NCI-H2107 (cell line): ENCODE data around the gene BAG5.
"Not testable (repeated sequence)": the region's sequence is repeated elsewhere in the genome, so short reads cannot be mapped to it uniquely, and the experiment has no call there.

Experiments
- DNase-seq: peaks from one replicate; lab custom pipeline; 2025; lab: John Stamatoyannopoulos, UW

Gene BAG5

DNA sequence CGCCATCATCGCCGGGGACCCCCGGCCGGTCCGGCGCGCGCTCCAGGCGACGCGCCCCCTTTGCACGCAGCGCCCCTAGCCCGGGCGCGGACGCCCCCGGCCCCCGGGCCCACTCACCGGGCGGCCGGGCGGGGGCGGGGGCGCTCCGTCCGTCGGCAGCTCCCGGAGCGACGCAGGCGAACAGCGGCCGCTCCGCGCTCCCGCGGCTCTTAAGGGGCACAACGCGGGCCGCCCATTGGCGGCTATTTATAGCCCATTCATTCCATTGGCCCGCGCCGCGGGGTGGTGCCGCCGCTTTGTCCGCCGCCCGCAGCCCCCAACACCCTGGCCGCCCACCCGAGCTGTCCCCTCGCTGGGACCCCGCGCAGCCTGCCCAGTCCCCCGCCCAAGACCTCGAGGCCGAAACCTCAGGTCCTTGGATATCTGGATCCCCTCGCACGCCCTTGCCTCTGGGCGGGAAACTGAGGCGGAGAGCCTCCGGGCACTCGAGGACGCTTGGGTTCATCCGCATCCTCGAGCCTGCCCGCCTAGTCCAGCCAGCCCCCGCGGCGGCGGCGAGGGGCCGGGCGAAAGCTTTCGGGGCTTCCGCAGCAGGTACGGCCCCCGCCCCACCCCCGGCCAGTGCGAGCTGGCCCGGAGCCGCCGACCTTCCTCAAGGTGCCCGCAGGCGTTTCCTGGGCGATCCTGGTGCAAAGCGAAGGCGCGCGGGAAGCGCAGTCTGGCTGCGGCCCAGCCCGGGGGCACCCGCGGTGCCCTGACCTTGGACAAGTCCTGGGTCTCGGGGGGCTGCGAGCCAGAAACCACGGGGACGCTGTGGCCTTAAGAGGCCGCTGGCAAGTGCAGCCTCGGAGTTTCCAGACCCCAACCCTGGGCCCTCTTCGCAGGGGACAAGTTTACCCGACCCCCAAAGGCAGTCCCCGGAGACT, 39.5 kb downstream of the BAG5 start, which contains the start of gene CKB:
Gene CKB, minus strand, starts transcription at position 182 of the 926 bp plus-strand sequence. CDS start 337 bp downstream, outside the sequence.
- peak; percentile 72 for DNase-seq

DNA sequence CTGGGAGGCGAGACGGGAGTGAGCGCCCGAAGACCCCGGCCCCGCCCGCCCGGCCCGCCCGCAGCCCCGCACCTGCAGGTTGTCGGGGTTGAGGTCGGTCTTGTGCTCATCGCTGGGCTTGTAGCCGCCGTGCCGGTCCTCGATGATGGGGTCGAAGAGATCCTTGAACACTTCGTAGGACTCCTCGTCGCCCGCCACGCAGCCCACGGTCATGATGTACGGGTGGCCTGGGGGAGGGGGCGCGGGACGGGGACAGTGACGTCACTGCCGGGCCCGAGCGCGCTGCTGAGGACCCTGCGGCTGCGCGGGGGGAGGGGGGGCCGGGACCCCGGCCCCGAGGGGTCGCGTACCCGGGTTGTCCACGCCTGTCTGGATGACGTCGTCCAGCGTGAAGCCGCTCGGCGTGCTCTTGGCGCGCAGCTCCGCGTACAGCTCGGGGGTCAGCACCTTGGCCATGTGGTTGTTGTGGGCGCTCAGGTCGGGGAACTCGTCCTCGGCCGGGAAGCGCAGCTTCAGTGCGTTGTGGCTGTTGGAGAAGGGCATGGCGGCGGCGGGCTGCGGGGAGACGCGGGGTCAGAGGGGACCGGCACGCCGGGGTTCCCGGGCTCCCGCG, 40.4 kb downstream of the BAG5 start:
- no peak for DNase-seq

DNA sequence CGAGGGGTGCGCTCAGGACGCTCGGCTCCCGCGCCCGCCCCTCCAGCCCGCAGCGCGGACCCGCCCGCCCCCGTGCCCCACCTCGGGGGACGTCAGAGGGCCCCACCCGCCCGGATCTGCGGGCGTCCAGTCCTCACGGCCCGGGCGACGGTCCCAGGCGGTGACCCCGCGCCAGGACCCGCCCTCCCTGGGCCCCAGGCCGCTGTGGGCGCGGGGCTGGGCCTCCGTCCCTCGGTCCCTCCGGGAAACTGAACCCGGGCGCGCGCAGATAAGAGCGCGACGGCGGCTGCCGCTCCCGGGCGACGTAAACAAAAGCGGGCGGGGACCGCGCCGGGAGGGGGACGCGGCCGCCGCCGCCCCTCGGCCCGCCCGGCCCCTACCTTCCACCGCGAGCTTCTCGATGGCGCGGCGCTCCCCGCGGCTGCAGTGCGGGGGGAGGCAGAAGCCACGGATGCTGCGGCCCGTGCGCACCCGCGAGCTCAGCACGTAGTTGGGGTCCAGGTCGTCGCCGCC, 41.0 kb downstream of the BAG5 start:
- no peak for DNase-seq

DNA sequence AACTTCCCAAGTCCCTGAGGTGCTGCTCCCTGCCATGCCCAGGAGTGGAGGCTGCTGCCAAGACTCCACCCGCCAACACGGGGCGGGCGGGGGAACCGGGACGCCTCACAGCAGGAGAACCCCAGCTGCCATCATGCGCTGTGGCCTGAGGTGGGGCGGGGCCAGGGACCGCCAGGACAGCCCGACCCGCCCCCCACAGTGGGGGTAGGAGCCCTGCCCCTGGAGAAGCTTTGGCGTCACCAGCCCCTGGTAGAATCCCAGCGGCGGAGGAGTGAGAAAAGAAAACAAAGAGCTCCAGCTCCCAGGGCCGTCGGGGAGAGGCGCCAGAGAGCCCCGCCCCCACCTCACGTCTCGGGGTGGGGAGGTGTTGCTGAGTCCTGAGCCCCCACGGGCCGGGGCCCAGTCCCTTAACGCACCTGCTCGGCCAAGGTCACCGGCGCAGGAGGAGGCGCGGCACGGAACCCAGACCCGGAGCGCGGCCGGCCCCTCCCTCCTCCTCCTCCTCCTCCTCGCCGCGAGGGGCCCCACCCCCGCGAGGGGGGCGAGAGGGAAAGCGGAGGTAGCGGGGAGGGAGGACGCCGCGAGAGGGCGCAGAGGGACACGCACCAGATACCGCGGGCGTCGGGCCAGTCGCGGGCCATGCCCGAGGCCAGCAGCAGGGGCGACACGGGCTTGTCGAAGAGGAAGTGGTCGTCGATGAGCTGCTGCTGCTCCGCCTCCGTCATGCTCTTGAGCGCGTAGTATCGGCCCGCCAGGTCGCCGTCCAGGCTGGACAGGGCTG, 41.6 kb downstream of the BAG5 start:
- peak; percentile 77 for DNase-seq

DNA sequence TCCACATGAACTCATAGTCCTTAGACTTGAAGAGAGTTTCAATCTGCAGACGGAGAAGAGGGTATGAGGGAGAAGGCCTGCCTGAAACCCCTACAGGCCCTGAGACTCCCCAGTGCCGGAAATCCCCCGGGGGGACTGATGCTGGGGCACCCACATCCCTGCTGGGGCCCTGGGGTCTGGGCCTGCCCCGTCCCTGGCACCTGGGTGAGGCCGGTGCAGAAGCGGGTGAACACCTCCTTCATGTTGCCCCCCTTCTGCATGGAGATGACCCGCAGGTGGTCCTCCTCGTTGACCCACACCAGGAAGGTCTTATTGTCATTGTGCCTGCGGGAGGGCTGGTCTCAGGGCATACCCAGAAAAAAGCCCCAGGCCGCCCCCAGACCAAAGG, 42.2 kb downstream of the BAG5 start:
- DNase-seq = no peak

DNA sequence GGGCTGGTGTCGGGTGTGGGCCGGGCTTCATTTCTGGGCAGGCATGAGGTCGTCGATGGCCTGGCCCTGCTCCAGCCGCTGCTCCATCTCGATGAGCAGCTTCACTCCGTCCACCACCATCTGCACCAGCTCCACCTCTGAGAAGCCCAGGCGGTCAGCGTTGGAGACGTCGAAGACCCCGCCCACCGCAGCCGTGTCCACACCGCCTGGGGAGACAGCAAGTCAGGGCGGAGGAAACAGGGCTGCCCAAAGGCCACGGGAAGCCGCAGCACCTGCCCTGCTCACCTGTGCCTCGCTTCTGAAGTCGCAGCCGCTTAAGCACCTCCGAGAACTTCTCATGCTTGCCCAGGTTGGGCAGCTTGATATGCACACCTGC, 42.6 kb downstream of the BAG5 start:
- DNase-seq = no peak

DNA sequence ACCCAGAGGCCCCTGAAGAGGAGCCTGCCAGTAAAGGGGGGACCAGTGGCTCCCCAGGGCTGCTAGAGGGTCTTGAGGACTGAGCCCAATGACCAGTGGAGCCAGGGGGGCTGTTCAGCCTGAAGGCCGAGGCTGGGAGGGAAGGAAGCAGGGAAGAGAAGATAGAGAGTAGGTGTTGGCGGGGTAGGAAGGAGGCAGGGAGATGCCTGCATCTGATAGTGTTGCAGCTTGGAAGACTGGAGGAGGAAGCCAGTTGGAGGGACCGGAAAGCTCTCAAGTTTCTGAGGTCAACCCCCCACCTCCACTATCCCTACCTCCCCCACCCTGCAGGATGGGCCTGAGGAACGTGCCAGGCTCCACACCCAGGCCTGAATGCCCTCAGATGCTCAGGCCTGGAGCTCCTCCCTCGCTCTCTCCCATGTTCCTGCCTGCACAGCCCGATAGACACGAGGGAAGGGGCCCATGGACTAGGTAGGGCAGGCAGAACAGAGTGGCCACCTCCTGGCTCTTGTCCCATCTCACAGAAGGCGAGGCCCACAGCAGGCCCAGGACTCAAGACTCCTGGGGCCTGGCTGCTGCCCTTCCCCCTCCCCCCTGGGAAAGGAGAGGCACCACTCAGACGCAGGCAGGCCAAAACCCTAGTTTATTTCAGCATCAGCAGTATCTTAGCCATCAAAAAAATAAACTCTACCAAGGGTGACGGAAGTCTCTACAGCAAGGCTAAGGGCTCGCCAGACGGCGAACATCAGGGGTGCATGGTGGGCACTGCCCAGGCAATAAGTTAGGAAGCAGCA, 43.2 kb downstream of the BAG5 start:
- no peak for DNase-seq

DNA sequence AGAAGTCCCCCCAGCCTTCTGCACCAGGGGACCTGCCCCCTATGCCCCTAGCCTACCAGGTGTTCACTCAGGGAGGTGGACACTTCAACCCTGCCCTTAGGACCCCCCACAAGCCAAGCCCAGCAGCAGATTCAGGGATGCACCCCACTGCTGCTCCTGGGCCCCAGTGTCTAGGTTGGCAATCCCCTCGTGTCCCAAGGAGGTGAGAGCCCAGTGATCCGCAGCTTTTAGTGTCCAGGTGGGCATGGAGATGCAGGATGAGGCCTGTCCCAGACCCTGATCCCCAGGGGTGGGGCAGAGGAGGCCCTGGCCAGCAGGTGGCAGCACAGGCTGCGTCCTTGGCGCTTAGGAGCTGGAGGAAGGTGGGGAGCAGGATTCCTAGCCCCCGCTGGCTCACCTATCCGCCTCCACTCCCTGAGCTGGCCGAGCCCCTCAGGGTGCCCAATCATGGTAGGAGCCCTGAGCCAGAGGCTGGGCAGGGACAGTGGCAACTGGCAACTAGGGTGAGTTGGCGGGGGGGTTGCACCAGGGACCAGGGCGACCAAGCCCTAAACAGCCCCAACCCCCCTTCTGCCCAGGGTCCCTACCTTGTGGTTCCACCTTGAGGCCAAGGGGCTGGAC, 43.9 kb downstream of the BAG5 start:
- peak; percentile 67 for DNase-seq

DNA sequence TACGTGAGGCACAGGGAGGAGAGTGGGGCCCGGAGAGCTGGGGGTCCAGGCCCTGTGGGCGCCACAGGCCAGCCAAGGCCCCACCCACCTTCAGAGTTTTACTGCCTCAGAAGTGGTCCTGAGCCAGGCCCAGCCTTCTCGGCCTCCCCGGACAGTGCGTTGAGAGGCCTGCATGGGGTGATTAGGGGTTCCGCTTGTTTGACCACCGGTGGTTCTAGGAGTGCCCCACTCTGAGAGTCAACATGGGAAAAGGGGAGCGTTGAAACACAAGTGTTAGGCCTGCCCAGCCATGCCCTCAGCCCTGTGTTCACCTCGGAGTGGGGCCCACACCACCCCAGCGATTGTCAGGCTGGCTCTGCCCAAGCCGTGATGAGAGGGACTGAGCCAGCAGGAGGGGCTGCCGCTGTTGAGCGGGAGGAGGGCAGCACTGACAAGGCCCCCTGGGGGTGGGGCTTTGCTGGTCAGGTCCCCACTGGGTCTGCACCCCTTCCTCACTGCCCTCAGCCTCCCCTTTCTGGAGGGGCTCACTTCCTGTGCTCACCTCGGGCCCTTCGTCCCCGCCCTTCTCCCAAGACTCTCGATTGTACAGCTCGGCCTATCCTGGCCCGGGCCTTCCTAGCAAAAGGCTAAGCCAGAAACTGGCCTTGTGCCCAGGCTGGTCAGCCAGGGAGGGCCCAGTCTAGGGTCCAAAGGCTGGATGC, 44.6 kb downstream of the BAG5 start:
- DNase-seq = no peak

DNA sequence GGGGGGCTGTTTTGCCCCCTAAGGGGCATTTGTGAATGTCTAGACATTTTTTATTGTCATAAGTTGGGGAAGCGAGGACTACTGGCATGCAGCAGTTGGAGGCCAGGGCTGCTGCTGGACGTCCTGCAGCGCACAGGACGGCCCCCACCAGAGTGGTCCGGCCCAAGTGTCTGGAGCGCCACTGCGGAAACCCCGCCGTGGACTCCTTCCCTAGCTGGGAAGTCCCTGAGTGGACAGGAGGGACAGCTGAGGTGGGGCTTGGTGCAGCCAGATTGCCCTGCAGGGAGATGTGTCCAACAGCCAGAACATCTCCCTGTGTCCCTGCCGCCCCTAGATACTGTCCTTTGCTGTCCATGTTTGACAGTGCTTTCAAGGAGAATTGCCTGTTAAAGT, 45.3 kb downstream of the BAG5 start:
- no peak for DNase-seq

DNA sequence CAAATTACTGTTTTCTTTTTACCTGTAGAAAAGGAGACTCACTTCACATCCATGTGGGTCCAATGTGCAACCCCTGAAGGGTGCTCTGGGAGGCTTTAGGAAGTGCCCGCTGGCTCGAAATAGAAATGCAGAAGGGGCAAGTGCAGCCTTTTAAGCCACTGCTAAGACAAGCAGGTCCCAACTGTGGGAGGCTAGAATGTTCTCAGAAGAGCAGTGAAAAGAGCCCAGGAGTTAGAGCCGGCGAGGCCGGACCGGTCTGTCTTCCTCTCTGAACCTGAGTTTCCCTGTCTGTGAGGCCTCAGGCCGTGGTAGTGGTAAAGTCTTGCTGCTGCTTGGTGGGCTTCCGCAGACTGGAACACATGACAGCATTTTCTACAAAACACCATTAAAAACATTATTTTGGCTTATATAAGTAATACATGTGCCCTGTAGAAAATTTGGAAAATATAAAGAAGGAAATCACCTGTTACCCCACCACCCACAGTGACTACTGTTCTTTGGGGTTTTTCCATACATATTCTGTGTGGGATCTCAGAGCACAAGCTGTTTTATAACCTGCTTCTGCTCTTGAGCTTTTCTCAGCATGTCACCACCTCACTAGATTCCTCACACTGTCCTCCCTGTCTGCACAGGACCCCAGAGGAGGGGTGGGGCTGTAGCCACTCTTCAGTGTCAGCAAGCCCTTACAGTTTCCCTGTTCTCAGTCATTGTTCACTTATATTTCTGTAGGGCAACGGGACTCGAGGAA, 45.9 kb downstream of the BAG5 start:
- DNase-seq = no peak

DNA sequence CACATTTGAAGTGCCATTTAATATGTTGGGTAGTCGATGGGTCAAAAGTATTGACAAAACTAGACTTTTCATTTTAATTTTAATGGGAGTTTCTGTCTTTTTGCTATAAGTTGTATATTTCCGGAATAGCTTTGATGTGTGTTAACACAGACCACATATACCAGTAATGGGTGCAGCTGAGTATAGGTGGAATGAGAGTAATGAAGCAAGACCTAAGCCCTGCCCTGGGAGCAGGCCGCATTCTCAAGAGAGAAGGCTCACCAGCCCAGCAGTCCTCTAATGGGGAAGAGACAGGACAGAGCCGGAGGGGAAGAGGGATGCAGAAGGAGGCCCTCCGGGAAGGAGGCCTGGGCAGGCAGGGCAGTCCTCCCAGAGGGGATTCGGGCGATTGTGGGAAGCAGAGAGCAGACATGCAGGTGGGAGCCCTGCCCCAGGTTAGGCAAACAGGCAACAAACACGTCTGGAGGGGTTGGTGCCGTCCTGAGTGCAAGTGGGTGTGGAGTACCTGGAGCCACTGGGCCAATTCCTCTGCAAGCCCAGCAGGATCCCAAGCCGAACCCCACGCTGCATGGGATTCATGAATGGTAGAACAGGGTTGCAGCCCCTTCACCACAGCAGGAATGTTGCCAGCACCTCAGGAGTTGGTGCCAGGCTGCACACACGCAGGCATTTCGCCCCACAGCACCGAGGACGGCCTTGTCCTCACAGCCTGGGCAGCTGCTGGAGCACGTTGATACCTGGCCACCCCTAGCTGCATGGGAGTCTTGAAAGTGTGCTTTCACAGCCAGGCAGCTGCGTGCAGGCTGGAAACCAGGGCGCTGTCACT, 47.6 kb downstream of the BAG5 start:
- DNase-seq = no peak

DNA sequence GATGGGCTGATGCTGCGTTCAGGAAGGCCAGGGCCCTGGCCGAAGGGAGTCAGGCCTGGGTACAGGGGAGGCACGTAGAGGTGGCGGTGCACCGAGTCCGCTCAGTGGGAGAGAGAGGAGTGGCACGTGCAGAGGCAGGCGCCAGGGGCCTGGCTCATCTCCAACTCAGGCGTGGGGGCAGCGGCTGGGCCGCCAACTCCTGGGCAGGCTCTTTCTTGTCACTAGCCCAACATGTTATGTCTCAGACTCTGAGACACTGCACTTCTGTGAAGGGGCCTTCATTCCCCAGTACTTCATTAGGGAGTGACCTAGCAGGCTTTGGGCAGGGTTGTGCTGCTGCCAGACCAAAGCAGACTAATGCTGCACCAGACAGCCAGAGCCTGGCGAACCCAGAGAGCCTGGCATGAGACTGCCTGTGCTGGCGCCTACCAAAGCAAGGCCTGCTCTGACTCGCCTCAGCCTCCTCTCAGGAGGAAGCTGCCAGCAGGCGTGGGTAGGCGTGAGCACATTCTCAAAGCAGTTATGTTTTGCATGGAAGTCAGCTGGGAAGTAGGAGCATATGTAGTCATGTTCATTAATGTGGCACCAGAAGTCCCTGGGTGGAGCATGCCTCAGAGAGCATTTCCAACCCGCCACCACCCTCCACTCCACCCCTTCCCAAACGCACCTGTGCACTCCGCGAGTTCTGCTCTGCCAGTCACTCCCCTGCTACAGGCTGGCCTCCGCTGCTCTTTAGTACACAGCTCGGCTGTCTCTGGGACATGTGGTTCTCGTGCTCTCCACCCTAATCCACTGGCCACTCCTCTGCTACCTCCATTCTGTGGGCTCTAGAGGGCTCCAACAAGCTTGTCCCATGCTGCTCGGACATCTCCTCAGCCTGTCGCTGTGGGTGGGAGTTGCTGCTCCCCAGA, 49.5 kb downstream of the BAG5 start:
- peak; percentile 93 for DNase-seq

DNA sequence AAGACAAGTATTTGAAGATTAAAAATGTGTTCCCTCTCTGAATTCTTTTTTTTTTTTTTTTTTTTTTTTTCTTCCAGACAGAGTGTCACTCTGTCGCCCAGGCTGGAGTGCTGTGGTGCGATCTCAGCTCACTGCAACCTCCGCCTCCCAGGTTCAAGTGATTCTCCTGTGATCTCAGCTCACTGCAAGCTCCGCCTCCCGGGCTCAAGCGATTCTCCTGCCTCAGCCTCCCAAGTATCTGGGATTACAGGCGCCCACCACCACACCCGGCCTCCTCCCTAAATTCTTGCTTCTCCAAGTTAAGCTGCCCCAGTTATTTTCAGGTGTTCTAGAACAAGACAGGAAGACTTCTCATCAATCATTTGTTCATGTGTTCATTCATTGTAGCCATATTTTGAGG, 50.3 kb downstream of the BAG5 start:
- DNase-seq = not testable (repeated sequence)

DNA sequence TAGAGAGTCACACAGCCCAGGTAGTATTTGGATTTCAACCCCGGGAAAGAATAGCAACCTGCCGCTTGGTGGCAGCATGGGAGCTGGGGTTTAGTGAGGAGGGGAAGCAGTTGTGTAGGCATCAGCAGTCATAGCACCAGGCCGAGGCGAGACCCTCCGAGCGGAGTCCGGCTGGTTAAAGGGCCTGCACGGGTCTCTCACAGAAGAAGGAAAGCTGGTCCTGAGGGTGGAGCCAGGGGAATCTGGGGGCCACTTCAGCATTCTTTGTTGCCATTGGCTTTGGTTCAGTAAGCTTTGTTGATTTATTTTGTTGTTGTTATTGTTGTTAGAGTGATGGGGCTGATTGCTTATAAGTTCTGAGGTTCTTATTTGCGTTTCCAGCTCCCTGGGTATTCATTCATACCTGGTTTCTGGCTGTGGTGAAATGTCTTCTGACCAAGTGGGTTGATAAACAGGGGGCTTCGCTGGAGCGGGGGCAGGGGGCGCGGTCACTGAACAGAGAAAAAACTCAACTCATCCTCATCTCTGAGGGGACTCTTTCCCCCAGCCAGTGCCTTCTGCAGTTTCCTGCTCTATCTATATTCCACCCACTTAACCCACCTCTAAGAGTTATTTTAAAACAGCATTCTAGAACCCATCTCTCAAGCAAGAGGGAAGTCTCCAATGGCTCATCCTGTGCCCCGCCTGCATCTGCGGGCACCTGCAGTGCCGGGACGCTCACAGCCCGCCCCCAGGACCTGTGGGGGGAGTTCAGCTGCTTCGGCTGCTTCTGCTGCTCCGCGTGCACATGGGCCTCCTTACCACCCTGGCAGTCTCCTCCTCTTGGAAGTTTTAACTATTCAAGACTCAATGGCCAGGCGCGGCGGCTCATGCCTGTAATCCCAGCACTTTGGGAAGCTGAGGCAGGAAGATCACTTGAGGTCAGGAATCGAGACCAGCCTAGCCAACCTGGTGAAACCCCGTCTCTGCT, 51.4 kb downstream of the BAG5 start:
- DNase-seq = no peak

DNA sequence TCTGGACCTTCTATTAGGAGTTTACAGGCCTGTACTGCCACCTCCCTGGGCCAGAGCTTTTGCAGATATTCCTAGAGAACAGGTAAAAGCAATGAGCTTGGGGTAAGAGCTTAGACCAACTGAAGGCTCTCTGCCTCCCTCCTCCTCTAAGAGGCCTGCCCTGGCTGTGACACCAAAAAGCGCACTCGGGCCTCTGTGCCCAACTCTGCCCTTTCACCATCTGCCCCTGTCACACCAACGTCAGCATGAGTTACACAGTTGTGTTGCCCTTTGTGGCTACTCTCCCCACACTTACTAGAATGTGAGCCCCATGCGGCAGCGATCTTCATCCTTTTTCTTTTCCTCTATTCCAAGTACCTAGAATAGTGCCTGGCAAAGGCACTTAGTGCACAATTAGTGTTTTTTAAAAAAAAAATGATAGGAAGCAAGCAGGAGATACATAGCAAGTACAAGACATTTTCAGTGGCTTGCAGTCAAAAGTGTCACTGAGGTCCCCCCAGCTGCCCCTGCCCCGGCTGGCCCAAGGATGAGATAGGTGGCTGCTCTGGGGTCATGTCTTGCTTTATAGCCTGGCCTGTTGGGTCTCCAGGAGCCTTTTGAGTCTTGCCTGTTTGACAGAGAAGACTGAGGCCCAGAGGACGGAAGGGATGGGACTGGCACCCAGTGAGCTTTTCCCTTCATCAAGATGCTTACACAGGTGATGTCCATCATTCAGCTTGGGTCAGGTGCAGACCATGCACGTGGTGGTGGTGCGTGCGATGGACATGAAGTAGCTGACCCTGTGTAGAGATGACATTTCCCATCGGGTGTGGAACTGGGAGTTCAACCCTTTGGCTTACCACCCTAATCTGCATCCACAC, 52.4 kb downstream of the BAG5 start:
- no peak for DNase-seq
